ENCODE measurements around the gene CLMN.
"Not testable (repeated sequence)": the region's sequence is repeated elsewhere in the genome, so short reads cannot be mapped to it uniquely, and the experiment has no call there.

Gene CLMN

GRCh38 chr14:95141684-95142083, 178.0 kb downstream of the CLMN start:
- H3K27ac ChIP-seq (ENCODE audit: low read depth, low read length, poor library complexity, severe bottlenecking), result no peak overlapping the region
- peaks cover 10% of the 10 kb centered on the region for H3K36me3 ChIP-seq (ENCODE audit: insufficient read depth, low read length)
- no peaks in the 10 kb centered on the region for H3K9me2 ChIP-seq (ENCODE audit: low read depth, low read length)
- no peaks in the 10 kb centered on the region for H3K27me3 ChIP-seq (ENCODE audit: insufficient read depth, low read length)
- H4K20me1 ChIP-seq (ENCODE audit: insufficient read depth, low read length), result no peaks in the 10 kb centered on the region; the same call in 1 of the 2 replicates
- no peak overlapping the region for H3K4me2 ChIP-seq (ENCODE audit: low read length)
- peaks cover 44% of the 10 kb centered on the region for H3K79me2 ChIP-seq (ENCODE audit: insufficient read depth, low read length)
- H3K9ac ChIP-seq (ENCODE audit: low read length), result no peak overlapping the region
- H2AFZ ChIP-seq (ENCODE audit: low read length), result no peak overlapping the region
- H3F3A ChIP-seq (ENCODE audit: insufficient read depth, low read length), result no peaks in the 10 kb centered on the region
- H3K9me3 ChIP-seq (ENCODE audit: low read length), result peaks cover 3% of the 10 kb centered on the region; the same call in 1 of the 2 replicates
- TF ChIP-seq CTCF (IDR thresholded peaks at IDR 0.05; ENCODE audit: low read length) (no peak), EZH2 (IDR thresholded peaks at IDR 0.05; ENCODE audit: borderline replicate concordance, low read length) (no peak)
- no peak overlapping the region for H3K4me3 ChIP-seq (ENCODE audit: low read depth, low read length, poor library complexity, severe bottlenecking)
- H3K4me1 ChIP-seq (ENCODE audit: insufficient read depth, low read length, severe bottlenecking), result peaks cover 37% of the 10 kb centered on the region

- Histone ChIP-seq H3K9me2 (ENCODE audit: low read depth, low read length) (no peaks in the 10 kb centered on the region), H3K4me3 (ENCODE audit: low read depth, low read length, poor library complexity, severe bottlenecking) (no peak overlapping the region), H3K27me3 (ENCODE audit: insufficient read depth, low read length) (no peaks in the 10 kb centered on the region), H3K36me3 (ENCODE audit: insufficient read depth, low read length) (0 out of 2 replicates have a peak, but pooled peaks cover 4% of the 10 kb centered on the region), H3K27ac (ENCODE audit: low read depth, low read length, poor library complexity, severe bottlenecking) (peak overlapping the region; percentile 20), H2AFZ (ENCODE audit: low read length) (no peak overlapping the region), H3K4me2 (ENCODE audit: low read length) (peak overlapping the region; percentile 38; the same call in 1 of the 2 replicates), H3K4me1 (ENCODE audit: insufficient read depth, low read length, severe bottlenecking) (peaks cover 37% of the 10 kb centered on the region), H3K9me3 (ENCODE audit: low read length) (peaks cover 3% of the 10 kb centered on the region; the same call in 1 of the 2 replicates), H3K79me2 (ENCODE audit: insufficient read depth, low read length) (peaks cover 37% of the 10 kb centered on the region), H4K20me1 (ENCODE audit: insufficient read depth, low read length) (no peaks in the 10 kb centered on the region; the same call in 1 of the 2 replicates), H3K9ac (ENCODE audit: low read length) (no peak overlapping the region), H3F3A (ENCODE audit: insufficient read depth, low read length) (no peaks in the 10 kb centered on the region)
- TF ChIP-seq CTCF (IDR thresholded peaks at IDR 0.05; ENCODE audit: low read length) (no peak), EZH2 (IDR thresholded peaks at IDR 0.05; ENCODE audit: borderline replicate concordance, low read length) (no peak)
Observed at GRCh38 chr14:95140060-95140858, 179.4 kb downstream of the CLMN start.

GRCh38 chr14:95138876-95139275, 180.8 kb downstream of the CLMN start:
- Histone ChIP-seq H3K4me3 (ENCODE audit: low read depth, low read length, poor library complexity, severe bottlenecking) (no peak overlapping the region), H3K36me3 (ENCODE audit: insufficient read depth, low read length) (0 out of 2 replicates have a peak, but pooled peaks cover 6% of the 10 kb centered on the region), H3K27me3 (ENCODE audit: insufficient read depth, low read length) (no peaks in the 10 kb centered on the region), H4K20me1 (ENCODE audit: insufficient read depth, low read length) (no peaks in the 10 kb centered on the region; the same call in 1 of the 2 replicates), H3K9ac (ENCODE audit: low read length) (no peak overlapping the region), H3K79me2 (ENCODE audit: insufficient read depth, low read length) (peaks cover 23% of the 10 kb centered on the region), H3K4me2 (ENCODE audit: low read length) (no peak overlapping the region), H3K27ac (ENCODE audit: low read depth, low read length, poor library complexity, severe bottlenecking) (no peak overlapping the region), H3F3A (ENCODE audit: insufficient read depth, low read length) (no peaks in the 10 kb centered on the region), H2AFZ (ENCODE audit: low read length) (no peak overlapping the region), H3K9me3 (ENCODE audit: low read length) (no peaks in the 10 kb centered on the region), H3K9me2 (ENCODE audit: low read depth, low read length) (no peaks in the 10 kb centered on the region), H3K4me1 (ENCODE audit: insufficient read depth, low read length, severe bottlenecking) (peaks cover 33% of the 10 kb centered on the region)
- TF ChIP-seq EZH2 (IDR thresholded peaks at IDR 0.05; ENCODE audit: borderline replicate concordance, low read length) (no peak), CTCF (IDR thresholded peaks at IDR 0.05; ENCODE audit: low read length) (no peak)

- H4K20me1 ChIP-seq (ENCODE audit: insufficient read depth, low read length), result not testable (repeated sequence)
- peaks cover 19% of the 10 kb centered on the region for H3K79me2 ChIP-seq (ENCODE audit: insufficient read depth, low read length)
Observed at GRCh38 chr14:95138455-95138854, 181.3 kb downstream of the CLMN start.

More at GRCh38 chr14:95138455-95138854, 181.3 kb downstream of the CLMN start:
- H3K27me3 ChIP-seq (ENCODE audit: insufficient read depth, low read length); H3K4me2 ChIP-seq (ENCODE audit: low read length); H3K9me2 ChIP-seq (ENCODE audit: low read depth, low read length); H2AFZ ChIP-seq (ENCODE audit: low read length); H3K9ac ChIP-seq (ENCODE audit: low read length); H3F3A ChIP-seq (ENCODE audit: insufficient read depth, low read length); H3K27ac ChIP-seq (ENCODE audit: low read depth, low read length, poor library complexity, severe bottlenecking); H3K9me3 ChIP-seq (ENCODE audit: low read length); H3K4me3 ChIP-seq (ENCODE audit: low read depth, low read length, poor library complexity, severe bottlenecking); H3K36me3 ChIP-seq (ENCODE audit: insufficient read depth, low read length): not testable (repeated sequence)
- H3K4me1 ChIP-seq (ENCODE audit: insufficient read depth, low read length, severe bottlenecking), result peaks cover 28% of the 10 kb centered on the region
